HG02981 (cell line): ENCODE results near the gene TMEM127.

ENCODE experiments used
- ATAC-seq: cut with Tn5 transposase; IDR thresholded peaks from one replicate; pipeline ENCODE4 v1.9.1; 2021; ENCODE audit warnings: mild to moderate bottlenecking, moderate library complexity; ENCODE audit not compliant: unreplicated experiment

Gene TMEM127

DNA sequence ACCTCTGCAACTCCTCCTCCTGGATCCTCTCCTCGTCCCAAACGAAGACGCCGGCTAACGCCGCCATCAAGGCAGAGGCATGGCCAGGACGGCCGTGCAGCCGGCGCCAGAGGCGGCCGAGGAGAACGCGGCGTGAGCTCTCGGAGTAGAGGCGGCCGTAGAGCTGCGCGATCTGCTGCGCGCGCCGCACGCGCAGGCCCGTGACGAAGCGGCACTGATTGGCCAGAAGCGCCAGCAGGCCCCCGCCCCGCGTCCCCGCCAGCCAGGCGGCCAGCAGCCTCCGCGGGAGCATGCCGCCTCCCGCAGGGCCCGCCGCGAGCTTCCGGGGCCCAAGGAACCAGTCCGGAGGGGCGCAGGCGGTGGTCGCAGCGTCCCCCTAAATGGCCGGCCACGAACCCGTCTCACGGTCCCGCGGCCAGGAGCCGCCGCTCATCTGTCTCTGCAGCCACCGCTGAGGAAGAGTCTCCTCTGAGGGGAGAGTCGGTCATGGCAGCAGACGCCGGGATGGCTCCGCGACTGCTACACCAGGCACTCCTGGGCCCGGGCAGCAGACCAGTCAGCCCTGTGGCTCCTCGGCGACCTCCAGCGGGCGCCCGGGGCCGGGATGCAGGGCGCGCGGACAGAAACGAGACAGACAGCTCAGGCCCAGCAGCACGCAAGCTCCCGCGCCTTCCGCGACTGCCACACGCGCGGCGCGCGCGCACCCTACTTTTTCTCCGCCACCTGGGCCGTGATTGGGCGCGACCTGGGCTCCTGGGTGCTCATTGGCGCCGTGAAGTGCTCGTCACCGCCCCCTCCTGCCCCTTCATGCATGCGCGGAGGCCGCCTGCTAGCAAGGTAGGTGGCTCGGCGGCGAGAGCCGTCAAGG, 57.4 kb downstream of the TMEM127 start, which contains the start of gene STARD7:
TSS of gene STARD7 (minus strand) at position 685 of the 868 bp plus-strand sequence. CDS start at position 292, 393 bp downstream.
- ATAC-seq: peak; percentile 90

DNA sequence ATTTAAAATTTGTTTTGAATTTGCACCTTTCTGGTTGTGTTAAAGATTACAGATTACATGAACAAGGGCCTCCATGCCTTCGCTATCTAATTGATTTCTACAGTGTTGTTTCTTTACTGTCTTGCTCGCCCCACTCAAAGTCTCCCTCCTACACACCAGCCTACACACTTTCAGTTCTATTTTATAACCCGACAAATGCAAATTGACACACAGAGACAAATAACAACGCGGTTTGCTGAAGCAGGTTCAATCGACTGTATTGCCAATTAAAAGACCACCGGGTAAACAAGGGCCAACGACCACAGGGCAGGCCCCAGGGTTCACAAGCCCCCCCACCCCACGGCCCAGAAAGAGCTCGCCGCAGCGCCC, 58.0 kb downstream of the TMEM127 start:
- ATAC-seq: no peak

DNA sequence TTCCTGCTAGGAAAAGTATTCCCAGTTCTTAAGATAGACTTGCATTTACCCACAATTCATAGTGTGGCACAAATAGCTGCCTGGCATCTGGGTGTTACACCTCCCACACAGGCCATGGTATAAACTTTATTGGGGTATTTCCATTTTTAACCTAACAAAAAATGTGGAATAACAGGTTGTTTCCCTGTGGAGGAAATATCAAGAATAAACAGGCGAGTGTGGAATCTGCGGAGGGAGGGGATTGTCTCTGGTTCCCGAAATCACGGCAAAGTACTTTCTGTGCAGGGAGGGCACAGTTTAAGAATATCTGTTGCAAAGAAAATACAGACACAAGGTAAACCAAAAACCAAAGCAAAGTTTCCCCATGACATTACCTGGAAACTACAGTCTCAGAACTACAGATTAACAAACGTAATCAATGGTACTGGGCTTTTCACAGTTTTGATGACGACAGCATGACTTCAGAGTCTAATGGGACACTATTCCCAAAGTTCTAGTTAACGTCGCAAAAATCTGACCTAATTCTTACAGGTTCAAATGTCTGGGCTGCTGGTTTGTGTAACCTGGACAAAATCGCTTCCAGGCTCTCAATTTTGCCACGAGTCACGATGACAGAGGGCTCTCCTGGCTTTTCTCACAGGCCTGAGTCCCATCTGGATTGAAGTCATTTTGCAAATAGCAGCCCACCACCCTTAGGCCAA, 58.6 kb downstream of the TMEM127 start:
- no peak for ATAC-seq

DNA sequence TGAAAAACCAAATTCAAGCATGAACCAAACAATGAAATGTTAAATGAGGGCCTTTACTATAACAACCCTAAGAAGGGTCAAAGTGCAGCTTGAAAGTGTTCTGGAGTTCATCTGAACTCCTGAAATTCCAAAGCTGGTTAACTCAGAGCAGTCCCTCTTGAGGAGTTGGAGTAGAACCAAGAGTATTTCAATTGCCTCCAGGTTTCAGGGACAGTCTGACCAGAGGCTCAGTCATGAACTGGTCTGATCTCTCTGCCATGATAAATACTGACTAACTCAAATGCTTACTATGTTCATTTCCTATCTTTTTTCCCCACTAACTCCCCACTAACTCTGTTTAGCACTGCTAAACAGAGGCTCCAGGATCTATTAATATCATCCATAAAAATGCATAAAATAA, 59.9 kb downstream of the TMEM127 start:
- ATAC-seq: no peak

DNA sequence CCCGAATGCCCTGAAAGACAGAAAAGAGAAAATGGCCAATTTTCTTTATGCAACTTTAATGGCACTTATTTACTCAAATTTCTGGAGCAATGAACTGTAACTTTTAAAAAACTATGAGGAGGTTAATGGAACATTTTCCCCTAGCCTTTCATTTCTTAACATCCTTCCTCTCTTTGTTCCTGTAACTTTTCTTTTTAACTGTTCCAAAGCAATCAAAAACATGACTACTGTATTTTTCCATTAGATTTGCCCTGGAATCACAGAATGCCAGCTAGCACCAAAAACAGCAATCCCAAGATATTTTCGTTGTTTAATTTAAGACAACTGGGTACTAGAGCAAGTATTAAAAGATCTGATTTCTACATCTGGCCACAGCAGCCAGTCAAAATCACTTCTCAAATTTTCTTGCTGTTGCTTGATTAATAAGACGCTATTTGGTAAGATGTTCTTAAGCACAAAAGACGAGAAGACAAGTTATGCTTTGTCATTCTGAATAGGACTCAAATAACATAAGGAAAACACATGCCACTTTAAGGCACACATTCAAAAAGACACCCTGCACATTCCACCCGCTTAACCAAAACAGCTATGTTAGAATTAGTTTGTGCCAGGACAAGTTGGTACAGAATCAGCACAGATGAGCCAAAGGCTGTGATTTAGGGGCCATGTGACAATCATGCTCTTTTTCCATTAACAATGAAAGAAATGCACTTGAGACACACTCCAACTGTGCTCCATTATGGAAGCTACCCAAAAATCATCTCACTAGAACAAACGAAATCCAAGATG, 60.8 kb downstream of the TMEM127 start:
- ATAC-seq: no peak

DNA sequence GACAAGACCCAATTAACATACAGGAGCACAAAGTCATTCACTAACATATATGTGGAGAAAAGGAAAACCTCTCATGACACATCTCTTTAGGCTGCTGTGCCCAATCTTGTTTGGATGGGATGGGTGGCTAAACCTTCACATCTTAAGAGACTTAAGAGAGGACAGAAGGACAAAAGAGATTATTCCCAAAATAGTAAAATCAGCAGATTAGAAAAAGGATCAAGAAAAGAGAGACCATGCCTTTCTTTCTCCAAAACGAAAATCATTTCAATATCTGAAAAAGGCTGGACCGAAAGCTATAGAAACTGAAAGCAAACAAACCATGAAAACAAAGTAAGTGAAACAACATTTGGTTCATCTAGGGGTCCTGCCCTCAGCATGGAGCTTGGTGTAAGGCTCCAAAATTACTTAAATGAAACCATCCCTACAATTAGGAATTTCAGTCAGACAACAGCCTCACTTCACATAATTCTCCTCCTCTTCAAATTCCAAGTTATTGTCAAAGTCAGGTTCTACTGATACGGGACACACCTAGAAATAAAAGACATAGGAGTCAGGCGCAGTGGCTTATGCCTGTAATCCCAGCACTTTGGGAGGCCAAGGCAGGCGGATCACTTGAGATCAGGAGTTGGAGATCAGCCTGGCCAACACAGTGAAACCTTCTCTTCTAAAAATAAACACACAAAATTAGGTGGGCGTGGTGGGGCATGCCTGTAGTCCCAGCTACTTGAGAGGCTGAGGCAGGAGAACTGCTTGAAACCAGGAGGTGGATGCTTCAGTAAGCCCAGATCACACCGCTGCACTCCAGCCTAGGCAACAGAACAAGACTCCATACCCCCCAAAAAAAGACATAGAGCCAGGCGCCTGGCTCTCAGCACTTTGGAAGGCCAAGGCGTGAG, 62.4 kb downstream of the TMEM127 start:
- ATAC-seq: no peak

DNA sequence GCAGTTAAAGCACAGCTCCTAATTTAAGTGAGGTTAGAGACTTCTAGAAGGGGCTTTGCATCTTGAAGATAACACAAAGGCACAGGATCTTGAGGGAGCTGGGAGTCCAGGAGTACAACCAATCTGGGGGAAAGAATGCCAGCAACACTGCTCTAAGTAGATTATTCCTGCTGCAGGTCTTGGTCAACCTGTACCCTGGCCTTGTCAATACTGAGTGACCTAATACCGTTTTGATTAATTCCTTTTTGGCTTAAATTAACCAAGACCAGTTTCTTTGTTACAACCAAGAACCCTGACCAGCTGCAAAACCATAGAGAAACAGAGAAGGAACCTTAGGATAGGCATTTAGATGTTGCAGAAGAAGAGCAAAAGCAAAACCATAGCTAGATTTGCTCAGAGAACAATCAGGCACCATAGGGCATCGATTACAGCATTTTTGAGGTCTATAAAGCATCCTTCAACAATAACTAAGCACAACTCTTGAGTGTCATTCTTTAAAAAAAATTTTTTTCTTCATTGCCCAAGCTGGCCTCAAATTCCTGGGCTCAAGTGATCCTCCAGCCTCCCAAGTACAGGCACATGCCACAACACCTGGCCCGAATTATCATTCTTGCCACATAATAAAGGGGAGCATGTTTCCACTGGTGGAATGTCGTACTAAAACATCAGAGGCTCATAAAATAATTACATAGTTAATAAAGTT, 63.5 kb downstream of the TMEM127 start:
- no peak for ATAC-seq

DNA sequence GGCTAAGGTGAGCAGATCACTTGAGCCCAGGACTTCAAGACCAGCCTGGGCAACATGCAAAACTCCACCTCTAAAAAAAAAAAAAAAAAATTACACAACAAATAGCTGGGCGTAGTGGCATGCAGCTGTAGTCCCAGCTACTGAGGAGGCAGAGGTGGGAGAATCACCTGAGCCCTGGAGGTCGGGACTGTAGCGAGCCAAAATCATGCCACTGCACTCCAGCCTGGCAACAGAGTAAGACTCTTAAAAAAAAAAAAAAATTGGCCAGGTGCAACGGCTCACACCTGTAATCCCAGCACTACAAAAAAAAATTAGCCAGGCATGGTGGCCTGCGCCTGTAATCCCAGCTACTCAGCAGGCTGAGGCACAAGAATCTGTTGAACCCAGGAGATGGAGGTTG, 64.5 kb downstream of the TMEM127 start:
- no peak for ATAC-seq

DNA sequence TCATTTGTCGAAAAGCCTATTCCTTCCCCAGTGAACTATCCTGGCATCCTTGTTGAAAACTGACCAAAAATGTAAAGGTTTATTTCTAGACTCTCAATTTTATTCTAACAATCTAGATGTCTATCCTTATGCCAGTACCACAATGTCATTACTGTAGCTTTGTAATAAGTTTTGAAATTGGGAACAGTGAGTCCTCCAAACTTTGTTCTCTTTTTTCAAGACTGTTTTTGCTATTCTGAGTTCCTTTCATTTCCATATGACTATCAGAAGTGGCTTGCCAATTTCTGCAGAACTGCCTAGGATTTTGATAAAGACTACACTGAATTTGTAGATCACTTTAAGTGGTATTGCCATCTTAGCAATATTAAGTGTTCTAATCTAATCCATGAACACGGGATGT, 66.9 kb downstream of the TMEM127 start:
- ATAC-seq: no peak
